GM21381 (cell line): ENCODE results near the gene SPATA9.
A peak's percentile ranks its signal among the peaks of the same experiment; 100 is the strongest.
"Not testable (repeated sequence)": the region's sequence is repeated elsewhere in the genome, so short reads cannot be mapped to it uniquely, and the experiment has no call there.

ENCODE experiments used
- ATAC-seq: cut with Tn5 transposase; IDR thresholded peaks from one replicate; pipeline ENCODE4 v1.9.1; 2021; ENCODE audit warnings: mild to moderate bottlenecking, moderate library complexity; ENCODE audit not compliant: unreplicated experiment

The SPATA9 gene

DNA sequence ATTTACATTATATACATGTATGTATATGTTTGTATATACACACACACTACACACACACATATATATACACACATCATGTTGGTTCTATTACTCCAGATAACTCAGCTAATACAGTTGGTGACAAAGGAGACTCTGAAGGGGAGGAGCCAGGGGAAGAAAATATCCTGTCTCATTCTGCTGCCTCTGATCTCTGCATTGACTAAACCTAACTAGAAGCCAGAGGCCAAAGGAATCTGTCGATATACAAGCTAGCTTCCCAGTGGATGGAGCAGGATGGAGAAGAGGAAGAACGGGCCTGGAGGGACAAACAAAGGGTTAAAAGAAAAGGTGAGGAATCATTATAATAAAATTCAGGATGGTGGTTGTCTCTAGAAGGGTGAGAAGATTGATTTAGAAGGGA lies 34.6 kb upstream of the SPATA9 start:
- ATAC-seq, result no peak

DNA sequence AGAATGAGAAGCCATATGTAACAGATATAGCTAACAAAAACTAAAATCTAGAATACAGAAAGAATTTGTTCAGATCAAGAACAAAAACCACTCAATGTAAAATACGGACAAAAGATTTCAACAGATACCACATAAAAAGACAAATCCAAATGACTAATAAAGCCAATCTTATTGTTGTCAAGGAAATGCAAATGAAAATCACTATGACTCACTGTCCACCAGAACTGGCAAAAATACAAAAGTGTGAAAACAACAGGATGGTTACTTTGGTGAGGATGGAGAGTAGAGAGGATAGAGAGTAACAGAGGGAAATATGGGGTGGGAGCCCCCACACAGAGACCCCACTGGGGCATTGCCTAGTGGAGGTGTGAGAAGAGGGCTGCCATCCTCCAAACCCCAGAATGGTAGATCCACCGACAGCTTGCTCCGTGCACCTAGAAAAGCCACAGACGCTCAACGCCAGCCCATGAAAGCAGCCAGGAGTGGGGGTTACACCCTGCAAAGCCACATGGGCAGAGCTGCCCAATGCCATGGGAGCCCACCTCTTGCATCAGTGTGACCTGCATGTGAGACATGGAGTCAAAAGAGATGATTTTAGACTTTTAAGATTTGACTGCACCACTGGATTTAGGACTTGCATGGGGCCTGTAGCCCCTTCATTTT lies 33.1 kb upstream of the SPATA9 start:
- peak; percentile 44 for ATAC-seq

DNA sequence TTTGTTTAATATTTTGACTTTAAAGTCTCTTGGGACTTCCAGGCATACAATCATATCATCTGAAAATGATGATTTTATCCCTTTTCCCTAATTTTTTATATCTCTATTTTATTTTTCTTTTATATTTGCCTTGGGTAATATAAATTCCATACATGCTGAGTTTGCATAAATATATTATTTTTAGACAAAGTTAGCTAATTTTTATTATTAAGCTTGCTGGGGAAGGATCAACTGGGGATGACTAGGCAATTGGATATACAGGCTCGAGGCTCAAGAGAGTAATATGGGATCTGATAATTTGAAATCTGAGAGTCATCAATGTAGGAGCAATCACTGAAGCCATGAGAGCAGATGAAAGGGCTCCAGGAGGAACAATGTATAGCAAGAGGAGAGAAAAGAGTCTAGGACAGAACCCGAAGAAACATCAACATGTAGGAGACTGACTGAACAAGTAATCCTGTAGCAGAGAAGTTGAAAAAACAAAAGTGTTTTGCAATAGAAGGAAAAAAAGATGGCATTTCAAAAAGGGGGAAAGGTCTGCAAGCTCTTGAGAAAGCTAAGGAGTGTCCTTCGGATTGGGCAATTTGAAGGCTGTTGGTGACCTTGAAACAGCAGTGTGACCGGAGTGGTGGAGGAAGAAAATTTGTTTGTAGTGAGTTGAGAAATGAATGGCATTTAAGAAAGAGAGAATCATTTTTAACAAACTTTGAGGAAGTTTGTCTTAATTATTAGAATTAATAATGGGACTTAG lies 31.3 kb upstream of the SPATA9 start:
- ATAC-seq, result no peak

DNA sequence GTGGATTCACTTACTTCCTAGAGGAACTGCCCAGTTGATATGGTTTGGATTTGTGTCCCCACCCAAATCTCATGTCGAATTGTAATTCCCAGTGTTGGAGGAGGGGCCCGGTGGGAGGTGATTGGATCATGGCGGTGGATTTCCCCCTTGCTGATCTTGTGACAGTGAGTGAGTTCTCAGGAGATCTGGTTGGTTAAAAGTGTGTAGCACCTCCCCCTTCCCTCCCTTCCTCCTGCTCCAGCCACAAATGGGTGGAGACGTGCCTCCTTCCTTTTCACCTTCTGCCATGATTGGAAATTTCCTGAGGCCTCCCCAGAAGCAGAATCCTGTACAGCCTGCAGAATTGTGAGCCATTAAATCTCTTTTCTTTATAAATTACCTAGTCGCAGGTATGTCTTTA lies 30.5 kb upstream of the SPATA9 start:
- not testable (repeated sequence) for ATAC-seq

DNA sequence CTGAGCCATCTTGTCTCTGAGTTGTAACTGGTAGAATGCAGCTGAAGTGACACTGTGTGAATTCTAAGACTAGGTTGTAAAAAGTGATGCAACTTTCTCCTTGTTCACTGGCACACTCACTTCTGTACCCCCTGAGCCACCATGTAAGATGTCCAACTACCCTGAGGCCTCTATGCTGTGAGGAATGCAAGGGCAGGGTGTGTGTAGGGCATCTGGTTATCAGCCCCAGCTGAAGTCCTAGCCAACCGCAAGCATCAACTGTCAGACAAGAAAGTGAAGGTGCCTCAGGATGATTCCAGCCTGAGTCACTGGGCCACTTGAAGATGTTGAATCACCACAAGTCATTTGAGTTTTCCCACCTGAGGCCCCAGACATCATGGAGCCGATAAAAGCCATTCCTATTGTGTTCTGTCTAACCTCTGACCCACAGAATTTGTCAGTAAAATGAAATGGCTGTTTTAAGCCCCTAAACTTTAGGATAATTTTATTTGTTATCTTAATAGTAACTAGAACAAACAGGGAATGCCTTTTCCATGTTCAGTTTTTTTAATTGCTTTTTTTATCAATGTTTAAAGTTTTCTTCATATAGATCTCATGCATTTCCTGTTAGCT lies 29.7 kb upstream of the SPATA9 start:
- no peak for ATAC-seq

DNA sequence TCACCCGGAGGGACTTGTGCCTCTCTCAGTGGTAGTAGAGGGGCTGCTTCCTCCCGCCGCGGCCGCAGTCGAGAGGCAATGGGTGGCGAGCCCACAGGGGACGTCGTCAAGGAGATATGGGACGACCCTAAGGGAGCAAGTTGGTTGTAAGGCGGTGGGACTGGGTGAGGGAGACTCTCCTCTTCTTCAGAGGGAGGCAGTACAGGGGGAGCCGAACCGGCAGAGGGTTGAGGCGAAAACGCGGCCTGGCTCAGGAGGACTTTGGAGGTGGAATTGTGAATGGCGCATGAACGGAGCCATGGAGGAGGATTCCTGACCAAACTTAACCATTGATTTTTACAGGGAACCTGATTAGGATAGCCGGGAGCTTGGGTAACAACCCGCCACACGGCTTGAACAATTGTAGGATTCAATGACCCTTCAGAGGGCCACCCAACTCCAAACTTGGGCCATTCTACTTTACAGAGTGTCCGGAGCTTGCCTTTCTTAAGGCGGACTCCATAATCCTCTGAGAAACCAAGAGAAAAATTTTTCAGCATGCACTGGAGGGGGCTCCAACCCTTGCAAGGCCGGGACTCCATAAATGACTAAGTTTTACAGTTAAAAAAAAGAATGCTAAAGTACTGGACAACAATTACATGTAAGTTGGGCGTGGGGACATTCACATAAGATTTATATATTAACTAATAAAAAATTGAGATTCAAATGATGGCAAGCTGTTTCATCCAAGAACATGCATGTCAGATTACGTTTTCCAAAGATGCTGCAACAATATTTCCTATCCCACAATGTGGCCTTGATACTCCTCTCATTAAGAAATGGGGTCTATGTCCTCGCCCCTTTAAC lies 28.9 kb upstream of the SPATA9 start:
- no peak for ATAC-seq

DNA sequence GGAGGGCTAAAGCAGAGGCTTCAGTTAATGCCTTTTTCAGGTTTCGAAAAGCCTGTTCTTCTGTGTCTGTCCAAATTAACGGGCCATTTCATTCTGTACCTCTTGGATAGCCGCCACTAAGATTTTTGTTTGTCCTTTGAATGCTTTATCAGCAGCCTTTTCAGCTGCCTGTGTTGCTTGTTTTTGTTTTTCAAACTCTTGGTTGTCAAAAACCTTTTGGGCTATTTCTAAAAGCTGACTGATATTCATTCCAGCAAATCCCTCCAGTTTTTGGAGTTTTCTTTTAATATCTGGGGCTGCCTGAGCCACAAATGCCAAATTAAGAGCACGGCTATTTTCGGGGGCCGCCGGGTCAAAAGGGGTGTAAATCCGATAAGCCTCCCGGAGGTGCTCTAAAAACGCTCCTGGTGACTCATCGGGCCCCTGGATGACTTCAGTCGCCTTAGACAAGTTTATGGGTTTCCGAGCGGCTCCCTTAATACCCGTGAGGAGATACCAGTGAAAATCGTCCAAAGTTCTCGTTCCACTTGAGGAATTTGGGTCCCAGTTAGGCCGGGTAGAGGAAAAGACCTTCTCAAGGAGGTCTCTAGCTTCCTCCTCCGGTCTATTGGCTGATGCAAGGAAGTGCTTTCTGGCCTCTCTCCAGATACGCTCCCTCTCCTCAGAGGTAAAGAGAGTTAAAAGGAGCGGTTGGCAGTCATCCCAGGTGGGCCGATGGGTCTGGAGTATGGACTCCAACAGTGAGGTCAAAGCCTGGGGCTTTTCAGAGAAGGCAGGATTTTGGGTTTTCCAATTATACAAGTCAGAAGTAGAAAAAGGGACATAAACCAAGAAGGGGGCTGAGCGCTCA lies 28.1 kb upstream of the SPATA9 start:
- ATAC-seq, result not testable (repeated sequence)

DNA sequence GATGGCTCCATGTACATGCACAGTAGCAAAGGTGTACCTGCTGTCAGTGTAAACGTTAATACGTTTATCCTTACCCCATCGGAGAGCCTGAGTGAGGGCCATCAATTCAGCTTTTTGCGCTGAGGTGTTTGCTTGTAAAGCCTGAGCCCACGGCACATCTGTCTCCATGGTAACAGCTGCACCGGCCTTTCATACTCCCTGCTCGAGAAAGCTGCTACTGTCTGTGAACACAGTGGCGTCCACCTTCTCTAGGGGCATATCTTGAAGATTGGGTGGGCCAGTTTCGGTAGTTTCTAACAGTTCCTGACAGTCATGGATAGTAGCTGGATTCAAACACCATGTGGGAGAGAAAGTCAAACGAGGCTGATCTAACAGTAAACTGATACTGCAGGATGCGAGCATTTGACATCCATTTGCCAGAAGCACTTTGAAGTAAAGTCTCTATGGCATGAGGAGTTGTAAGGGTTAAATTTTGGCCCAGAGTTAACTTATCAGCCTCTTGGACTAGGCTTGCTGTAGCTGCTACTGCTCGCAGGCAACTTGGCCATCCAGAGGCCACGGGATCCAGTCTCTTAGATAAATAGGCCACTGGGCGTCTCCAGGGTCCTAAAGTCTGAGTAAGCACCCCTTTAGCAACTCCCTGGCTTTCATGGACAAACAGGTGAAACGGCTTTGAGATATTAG lies 27.3 kb upstream of the SPATA9 start:
- ATAC-seq, result no peak

DNA sequence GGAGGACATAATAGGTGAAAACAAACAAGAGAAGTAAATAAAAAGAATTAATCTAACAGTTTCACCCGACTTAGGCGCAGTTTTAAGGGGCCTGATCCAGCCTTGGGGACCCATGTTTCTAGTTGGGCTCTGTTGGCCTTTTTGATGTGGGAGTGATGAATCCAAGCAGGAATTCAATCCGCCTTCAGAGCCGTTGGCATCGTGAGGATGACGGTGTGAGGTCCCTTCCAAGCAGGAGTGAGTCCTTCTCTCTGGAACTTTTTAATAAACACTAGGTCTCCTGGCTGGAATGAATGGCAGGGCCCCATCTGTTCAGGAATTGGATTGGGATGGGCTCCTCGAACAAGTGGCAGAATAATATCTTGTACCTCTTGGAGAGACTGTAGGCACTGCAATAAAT lies 26.1 kb upstream of the SPATA9 start:
- no peak for ATAC-seq

DNA sequence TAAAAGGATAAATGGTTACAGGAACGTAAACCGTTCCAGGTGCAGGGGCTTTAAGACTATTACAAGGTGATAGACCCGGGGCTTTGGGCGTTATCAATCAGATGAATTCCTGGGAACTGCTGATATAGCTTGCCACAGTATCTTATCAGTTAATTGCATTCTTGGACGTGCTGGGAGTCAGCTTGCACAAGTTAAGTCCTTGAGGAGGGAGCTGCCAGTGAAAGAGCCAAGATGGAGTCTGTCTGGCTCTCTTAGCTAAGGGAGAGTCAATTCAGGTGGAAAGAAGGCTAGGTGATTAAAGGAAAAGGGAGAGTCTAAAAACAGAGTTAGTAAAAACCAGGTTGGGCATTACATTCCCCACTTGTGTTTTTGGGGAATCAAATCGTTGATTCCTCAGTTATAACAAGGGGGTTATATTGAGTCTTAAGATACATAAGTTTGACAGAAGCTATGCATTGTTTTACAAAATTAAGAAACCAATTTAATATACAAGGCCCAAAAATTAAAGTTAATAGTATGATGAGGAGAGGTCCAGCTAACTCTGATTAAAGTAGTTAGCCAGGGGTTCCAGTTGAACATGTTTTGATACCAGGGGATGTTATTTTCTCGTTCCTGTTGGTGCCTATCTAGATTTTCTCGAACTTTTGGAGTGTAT lies 24.9 kb upstream of the SPATA9 start:
- ATAC-seq, result not testable (repeated sequence)

DNA sequence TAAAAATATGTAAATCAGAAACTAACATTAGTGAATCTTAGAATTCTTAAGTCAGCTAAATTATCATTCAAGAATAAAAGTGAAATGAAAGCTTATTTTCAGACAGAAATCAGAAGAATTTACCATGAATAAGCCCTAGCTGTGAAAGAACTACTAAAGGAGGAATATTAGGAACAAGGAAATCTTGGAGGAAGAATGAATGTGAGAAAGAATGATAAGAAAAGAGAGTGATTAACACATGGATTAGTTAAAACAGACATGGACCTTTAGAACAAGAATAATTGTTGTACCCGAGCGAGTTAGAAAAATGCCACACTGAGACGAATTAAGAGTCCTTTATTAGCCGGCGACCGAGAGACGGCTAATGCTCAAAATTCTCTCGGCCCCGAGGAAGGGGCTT lies 24.3 kb upstream of the SPATA9 start:
- ATAC-seq, result no peak

DNA sequence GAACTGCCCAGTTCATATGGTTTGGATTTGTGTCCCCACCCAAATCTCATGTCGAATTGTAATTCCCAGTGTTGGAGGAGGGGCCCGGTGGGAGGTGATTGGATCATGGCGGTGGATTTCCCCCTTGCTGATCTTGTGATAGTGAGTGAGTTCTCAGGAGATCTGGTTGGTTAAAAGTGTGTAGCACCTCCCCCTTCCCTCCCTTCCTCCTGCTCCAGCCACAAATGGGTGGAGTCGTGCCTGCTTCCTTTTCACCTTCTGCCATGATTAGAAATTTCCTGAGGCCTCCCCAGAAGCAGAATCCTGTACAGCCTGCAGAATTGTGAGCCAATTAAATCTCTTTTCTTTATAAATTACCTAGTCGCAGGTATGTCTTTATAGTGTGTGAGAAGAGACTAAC lies 23.4 kb upstream of the SPATA9 start:
- ATAC-seq, result not testable (repeated sequence)

DNA sequence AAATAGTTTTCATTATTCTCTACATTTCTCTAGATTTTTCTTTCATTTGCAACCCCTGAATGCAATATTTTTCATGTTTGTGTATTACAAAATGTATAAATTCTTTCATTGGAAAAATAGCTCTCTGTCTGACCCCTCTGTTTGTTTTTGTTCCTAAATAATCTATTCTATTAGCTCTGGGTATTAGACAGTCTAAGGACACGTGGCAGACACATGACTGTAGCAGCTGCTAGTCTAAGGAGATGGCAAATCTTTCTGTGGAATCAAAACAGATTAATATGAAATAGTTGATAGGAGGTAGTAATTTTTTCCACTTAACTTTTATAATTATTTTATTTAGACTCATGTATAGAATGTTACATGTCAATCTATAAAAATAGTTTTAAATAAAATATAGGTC lies 21.4 kb upstream of the SPATA9 start:
- no peak for ATAC-seq

DNA sequence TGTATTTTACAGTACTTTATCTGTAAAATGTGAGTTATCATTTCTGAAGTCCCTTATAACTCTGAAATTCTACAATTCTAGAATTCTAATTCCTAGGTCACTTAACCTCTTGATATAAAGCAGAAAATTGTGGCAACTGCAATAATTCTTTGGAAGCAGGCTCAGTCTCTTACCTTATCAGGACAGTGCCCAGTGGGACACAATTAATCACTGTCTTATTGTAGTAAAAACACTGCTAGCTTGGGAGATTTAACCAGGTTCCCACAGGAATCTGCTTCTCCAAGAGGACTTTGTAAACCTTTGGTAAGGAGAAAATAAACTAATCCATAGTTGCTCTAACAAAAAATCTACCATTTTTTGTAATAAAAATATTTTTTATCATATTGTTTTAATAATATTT lies 18.3 kb upstream of the SPATA9 start:
- ATAC-seq, result no peak

DNA sequence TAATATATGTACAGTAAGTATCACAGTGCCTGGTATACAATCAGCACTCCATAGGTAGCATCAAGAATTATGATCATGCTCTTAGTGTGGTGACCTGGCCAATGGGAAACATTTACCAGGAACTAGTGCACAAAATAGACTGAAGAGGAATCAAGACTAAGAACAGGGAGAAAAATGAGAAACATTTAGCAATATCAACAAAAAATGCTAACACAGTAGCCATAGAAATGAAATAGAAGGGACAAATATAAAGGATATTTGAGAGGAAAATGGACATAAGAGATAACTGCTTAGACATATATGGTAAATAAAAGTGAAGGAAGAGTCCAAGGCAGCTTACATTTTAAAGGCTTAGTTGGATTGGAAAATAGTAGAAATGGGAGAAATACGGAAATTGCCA lies 16.5 kb upstream of the SPATA9 start:
- ATAC-seq, result no peak

DNA sequence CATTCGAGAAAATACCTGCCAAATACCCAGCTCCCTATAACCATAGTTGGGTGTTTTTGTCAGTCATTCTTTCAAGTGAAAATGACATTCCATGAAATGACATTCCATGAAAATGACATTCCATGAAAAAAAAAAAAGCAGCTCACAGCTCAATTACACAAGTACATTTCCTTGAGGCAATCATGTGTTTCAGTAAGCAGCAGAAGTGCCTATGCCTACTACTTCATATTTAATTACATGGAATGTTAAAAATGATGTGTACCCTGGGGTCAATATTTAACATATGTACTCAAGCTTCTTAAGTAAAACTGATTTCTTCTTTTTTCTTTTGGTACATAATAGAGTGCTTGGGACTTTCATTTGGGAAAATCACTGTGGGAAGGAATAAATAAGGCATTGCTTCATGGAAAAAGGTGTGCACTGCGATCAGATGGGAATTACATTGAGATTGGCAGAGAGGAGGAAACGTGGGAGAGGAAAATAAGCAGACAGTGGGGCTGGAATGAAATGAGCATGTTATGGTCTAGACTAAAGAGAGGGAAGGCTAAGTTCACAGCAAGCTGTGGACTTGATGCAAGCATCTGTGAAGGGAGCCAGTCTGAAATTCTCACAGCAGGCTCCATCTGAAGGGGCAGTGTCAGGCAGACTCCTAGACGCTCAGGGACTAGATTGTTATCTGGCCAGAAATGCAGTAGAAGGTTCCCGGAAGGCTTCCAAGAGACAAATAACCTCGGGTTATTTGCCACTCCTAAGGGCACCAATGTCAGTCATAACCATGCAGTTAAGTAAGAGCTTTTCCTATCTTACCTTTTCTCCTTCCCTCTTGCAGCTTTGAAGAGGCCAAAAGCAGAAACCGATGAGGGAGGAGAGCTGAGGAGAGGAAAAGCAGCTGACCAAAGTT lies 15.2 kb upstream of the SPATA9 start:
- no peak for ATAC-seq

DNA sequence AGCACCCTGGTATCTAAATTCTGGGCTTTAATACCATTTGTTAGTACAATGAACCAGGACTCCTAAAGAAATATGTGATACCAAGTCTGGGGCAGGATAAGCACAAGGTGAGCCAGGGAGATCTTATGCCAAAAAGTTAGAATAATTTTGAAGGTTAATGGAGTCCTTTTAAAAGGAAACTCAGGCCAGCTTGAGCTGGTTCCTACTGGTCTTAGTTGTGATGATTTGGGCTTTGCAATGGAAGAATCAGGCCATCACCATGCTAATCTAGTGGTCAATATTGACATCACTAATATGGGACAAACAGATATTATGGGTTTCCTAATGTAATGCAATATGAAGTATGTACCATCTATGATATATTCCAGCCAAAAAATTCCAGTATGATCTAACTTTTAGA lies 7.5 kb upstream of the SPATA9 start:
- no peak for ATAC-seq

DNA sequence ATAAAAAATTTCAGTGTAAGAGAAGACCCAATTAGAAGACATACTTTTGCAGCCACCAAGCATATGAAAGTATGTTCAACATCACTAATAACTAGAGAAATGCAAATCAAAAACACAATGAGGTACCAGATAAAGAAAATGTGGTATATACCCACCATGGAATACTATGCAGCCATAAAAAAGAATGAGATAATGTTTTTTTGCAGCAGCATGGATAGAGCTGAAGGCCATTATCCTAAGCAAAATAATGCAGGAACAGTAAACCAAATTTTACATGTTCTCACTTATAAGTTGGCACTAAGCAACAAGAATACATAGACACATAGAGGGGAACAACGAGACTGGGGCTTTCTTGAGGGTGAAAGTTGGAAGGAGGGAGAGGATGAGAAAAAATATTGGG lies 6.9 kb upstream of the SPATA9 start:
- no peak for ATAC-seq
